Common myeloid progenitor, CD34-positive (primary cell): Measurements from ENCODE around the gene DDA1.
"Not testable (repeated sequence)": the region's sequence is repeated elsewhere in the genome, so short reads cannot be mapped to it uniquely, and the experiment has no call there.

Experiments used
- CTCF ChIA-PET: fragments of 350-600 bp; sonication (Branson Sonifier 250); formaldehyde crosslinking; loops from one replicate; lab custom pipeline; 2021; ENCODE audit warnings: antibody characterized with exemption; lab: Charles Lee
- POLR2A ChIA-PET: fragments of 350-600 bp; sonication (Branson Sonifier 250); formaldehyde crosslinking; loops from one replicate; lab custom pipeline; 2021; ENCODE audit warnings: antibody characterized with exemption; lab: Charles Lee
- DNase-seq, 3 donors: peaks; one replicate each; pipeline versions ENCODE4 v3.0.0 to v3.0.0-alpha.2; 2013
- H3K27ac ChIP-seq, 2 experiments: 1 replicate in 1 of 2; 2 replicates in 1 of 2; pipeline ENCODE4 v1.7.0; 2013; ENCODE audit warnings: inconsistent platforms in 2 of 2, low read length in 2 of 2, mild to moderate bottlenecking in 2 of 2, low read depth in 1 of 2, moderate library complexity in 1 of 2; ENCODE audit not compliant: severe bottlenecking in 2 of 2, insufficient read depth in 1 of 2, poor library complexity in 1 of 2
- H3K27me3 ChIP-seq, 5 experiments: replicated peaks in 2 of 5; 1 replicate in 3 of 5; 2 replicates in 2 of 5; pipeline versions ENCODE4 v1.6.1 to v1.7.0; 2013; ENCODE audit warnings: low read length in 4 of 5, mild to moderate bottlenecking in 2 of 5, moderate library complexity in 2 of 5, inconsistent platforms in 1 of 5; ENCODE audit not compliant: insufficient read depth in 5 of 5, control insufficient read depth in 4 of 5
- H3K36me3 ChIP-seq, 4 experiments: 1 replicate in 2 of 4; 2 replicates in 2 of 4; pipeline versions ENCODE4 v1.6.1 to v1.7.0; 2013; ENCODE audit warnings: low read length in 3 of 4, control low read depth in 1 of 4, mild to moderate bottlenecking in 1 of 4; ENCODE audit not compliant: control insufficient read depth in 4 of 4, insufficient read depth in 4 of 4
- H3K4me1 ChIP-seq, 4 experiments: 1 replicate in 3 of 4; 2 replicates in 1 of 4; pipeline versions ENCODE4 v1.6.1 to v1.7.1; 2013; ENCODE audit warnings: low read length in 3 of 4, mild to moderate bottlenecking in 3 of 4, control low read depth in 1 of 4, inconsistent platforms in 1 of 4, moderate library complexity in 1 of 4; ENCODE audit not compliant: control insufficient read depth in 4 of 4, insufficient read depth in 4 of 4; ENCODE audit errors: control extremely low read depth in 1 of 4
- H3K4me3 ChIP-seq, 7 experiments: 1 replicate in 4 of 7; 2 replicates in 3 of 7; pipeline versions ENCODE4 v1.5.1 to v1.7.0; 2013; ENCODE audit warnings: mild to moderate bottlenecking in 7 of 7, low read length in 6 of 7, moderate library complexity in 6 of 7, inconsistent platforms in 2 of 7, low read depth in 2 of 7, control low read depth in 1 of 7; ENCODE audit not compliant: insufficient read depth in 4 of 7, control insufficient read depth in 1 of 7; ENCODE audit errors: extremely low read depth in 1 of 7
- H3K9me3 ChIP-seq, 5 experiments: 1 replicate in 4 of 5; 2 replicates in 1 of 5; pipeline versions ENCODE4 v1.6.1 to v1.7.1; 2013; ENCODE audit warnings: low read length in 4 of 5, mild to moderate bottlenecking in 2 of 5, inconsistent platforms in 1 of 5, low read depth in 1 of 5, moderate library complexity in 1 of 5; ENCODE audit not compliant: control insufficient read depth in 4 of 5, insufficient read depth in 2 of 5; ENCODE audit errors: control extremely low read depth in 1 of 5
- WGBS: methylation state at CpG from one replicate; pipeline ENCODE4 v1.1.5; 2013; ENCODE audit not compliant: insufficient coverage; 5-methylcytosine and 5-hydroxymethylcytosine counted together

The DDA1 gene

GRCh38 chr19:17353386-17353785, 44.0 kb downstream of the DDA1 start:
- no peak overlapping the region for H3K4me3 ChIP-seq
- peaks cover 0 to 26% (median 20%) of the 10 kb centered on the region in 4 experiments for H3K4me1 ChIP-seq
- DNase-seq = no peak
- no peaks in the 10 kb centered on the region for H3K36me3 ChIP-seq
- H3K27ac ChIP-seq = no peak overlapping the region
- CTCF ChIA-PET = interaction anchor here (1.3 kb wide), 1 partner anchor 32 kb away, joined by 3 read pairs; no protein-coding TSS in a partner anchor
- no peaks in the 10 kb centered on the region for H3K27me3 ChIP-seq
- no peaks in the 10 kb centered on the region for H3K9me3 ChIP-seq
- 96% methylated on average over 8 of the region's 8 CpGs for WGBS
- POLR2A ChIA-PET = no interaction called here

- no peak overlapping the region for H3K4me3 ChIP-seq
- no peak for DNase-seq
- no peaks in the 10 kb centered on the region for H3K36me3 ChIP-seq
- peaks cover 0 to 10% (median 5%) of the 10 kb centered on the region in 4 experiments for H3K4me1 ChIP-seq
- H3K27me3 ChIP-seq = no peaks in the 10 kb centered on the region
- ChIA-PET CTCF (interaction anchor here (0.6 to 1.6 kb wide), 3 partner anchors 9 to 536 kb away, joined by 3 to 8 read pairs (median 5); no protein-coding TSS in a partner anchor), POLR2A (no interaction called here)
- 87% methylated on average over 6 of the region's 7 CpGs for WGBS
- no peaks in the 10 kb centered on the region for H3K9me3 ChIP-seq
- H3K27ac ChIP-seq = no peak overlapping the region
These were observed 47.8 kb downstream of the DDA1 start for GRCh38 chr19:17357078-17357666.

GRCh38 chr19:17357724-17358123, 48.4 kb downstream of the DDA1 start:
- WGBS = 97% methylated on average over 10 of the region's 11 CpGs
- Histone ChIP-seq H3K36me3 (no peaks in the 10 kb centered on the region), H3K27ac (no peak overlapping the region), H3K4me3 (no peak overlapping the region), H3K9me3 (no peaks in the 10 kb centered on the region), H3K27me3 (no peaks in the 10 kb centered on the region), H3K4me1 (peaks cover 0 to 7% (median 3%) of the 10 kb centered on the region in 4 experiments)
- POLR2A ChIA-PET = no interaction called here
- DNase-seq = no peak
- CTCF ChIA-PET = interaction anchor here (0.6 to 1.6 kb wide), 3 partner anchors 8 to 536 kb away, joined by 3 to 8 read pairs (median 5); no protein-coding TSS in a partner anchor

GRCh38 chr19:17358395-17358794, 49.0 kb downstream of the DDA1 start:
- WGBS = 89% methylated on average over 7 of the region's 7 CpGs

GRCh38 chr19:17359905-17360800, 50.8 kb downstream of the DDA1 start:
- CTCF ChIA-PET = interaction anchor here (1.1 to 1.8 kb wide), 2 partner anchors 13 to 22 kb away, joined by 3 to 4 read pairs; no protein-coding TSS in a partner anchor

More at GRCh38 chr19:17358395-17358794, 49.0 kb downstream of the DDA1 start:
- CTCF ChIA-PET = interaction anchor here (0.6 to 1.8 kb wide), 5 partner anchors 8 to 233 kb away, joined by 3 to 5 read pairs (median 4); no protein-coding TSS in a partner anchor
- Histone ChIP-seq H3K4me3 (no peak overlapping the region), H3K27ac (no peak overlapping the region), H3K36me3 (no peaks in the 10 kb centered on the region), H3K9me3 (no peaks in the 10 kb centered on the region), H3K27me3 (no peaks in the 10 kb centered on the region), H3K4me1 (peaks cover 0 to under 1% (median 0%) of the 10 kb centered on the region in 4 experiments)
- no peak for DNase-seq
- POLR2A ChIA-PET = interaction anchor here (0.6 kb wide), 1 partner anchor 33 kb away, joined by 3 read pairs; no protein-coding TSS in a partner anchor

GRCh38 chr19:17363852-17364605, 54.7 kb downstream of the DDA1 start:
- H3K36me3 ChIP-seq, H3K4me3 ChIP-seq, H3K27me3 ChIP-seq, H3K9me3 ChIP-seq, H3K27ac ChIP-seq, POLR2A ChIA-PET, H3K4me1 ChIP-seq, DNase-seq: not testable (repeated sequence)
- WGBS = 98% methylated on average over 10 of the region's 20 CpGs
- CTCF ChIA-PET = interaction anchor here (0.8 to 3.4 kb wide), 4 partner anchors 9 to 26 kb away, joined by 3 to 16 read pairs (median 8); no protein-coding TSS in a partner anchor

More at GRCh38 chr19:17359905-17360800, 50.8 kb downstream of the DDA1 start:
- Histone ChIP-seq H3K4me3 (no peak overlapping the region), H3K9me3 (no peaks in the 10 kb centered on the region), H3K27me3 (no peaks in the 10 kb centered on the region), H3K4me1 (no peaks in the 10 kb centered on the region), H3K36me3 (no peaks in the 10 kb centered on the region), H3K27ac (no peak overlapping the region)
- DNase-seq = no peak
- POLR2A ChIA-PET = no interaction called here
- 90% methylated on average over 3 of the region's 6 CpGs for WGBS
